SIG-M5 treated with dmso at 0.1 percent for 504 hours (cell line): ENCODE results near the gene ACBD5.
"Not testable (repeated sequence)": the region's sequence is repeated elsewhere in the genome, so short reads cannot be mapped to it uniquely, and the experiment has no call there.

Source experiments
- DNase-seq: peaks from one replicate; lab custom pipeline; 2025; ENCODE audit not compliant: unreplicated experiment; lab: John Stamatoyannopoulos, UW

The ACBD5 gene

DNA sequence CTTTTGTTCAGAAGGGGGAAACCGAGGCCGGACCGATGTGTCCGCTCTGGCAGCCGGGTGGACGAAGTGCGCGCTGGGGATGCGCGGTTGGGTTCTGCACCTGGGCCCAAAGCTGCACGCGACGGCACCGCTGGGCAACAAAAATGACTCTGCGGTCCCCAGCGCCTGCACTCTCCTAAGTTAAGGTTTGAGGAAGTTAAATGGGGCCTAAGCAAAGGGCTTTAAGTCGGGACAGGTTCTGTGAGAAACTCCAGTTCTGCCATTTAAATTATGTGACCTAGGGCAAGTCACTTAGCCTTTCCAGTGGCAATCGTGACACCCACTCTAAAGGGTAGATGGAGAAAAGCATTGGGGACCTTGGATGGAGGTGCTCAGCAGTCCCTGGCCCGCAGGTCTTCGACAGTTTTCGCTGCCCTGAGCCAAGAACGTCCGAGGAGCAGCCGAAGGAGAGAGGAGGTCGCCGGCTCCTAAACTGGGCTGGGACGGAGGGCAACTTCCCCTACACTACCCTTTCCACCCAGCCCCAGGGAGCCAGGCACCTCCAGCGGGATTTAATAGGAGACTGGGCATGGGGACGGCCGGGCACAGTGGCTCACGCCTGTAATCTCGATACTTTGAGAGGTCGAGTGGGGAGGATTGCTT, 534 bp upstream of the ACBD5 start:
- DNase-seq: peak; percentile 56

GRCh38 chr10:27237531-27237930, 3.1 kb downstream of the ACBD5 start:
- DNase-seq: not testable (repeated sequence)

GRCh38 chr10:27236589-27237128, 3.9 kb downstream of the ACBD5 start:
- DNase-seq: not testable (repeated sequence)

- no peak for DNase-seq
Measured at GRCh38 chr10:27235706-27236105, 4.9 kb downstream of the ACBD5 start.

DNA sequence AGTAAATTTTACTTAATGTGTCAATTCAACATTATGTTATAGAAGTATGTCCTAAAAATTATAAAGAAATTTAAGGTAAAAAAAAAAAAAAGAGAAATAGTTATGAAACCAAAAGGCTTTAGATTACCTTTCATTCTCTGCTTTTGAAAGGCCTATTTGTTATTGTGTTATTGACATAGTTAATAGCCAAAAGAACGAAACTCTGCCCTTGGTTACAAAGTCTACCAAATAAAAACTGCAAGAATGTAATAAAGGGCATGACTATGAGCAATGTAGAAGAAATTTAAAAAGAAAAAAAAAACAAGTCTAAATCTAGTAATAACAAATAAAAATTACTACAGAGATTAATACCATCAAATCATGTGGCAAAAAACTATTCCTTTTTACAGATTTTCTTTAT, 10.6 kb downstream of the ACBD5 start:
- no peak for DNase-seq

GRCh38 chr10:27225642-27226257, 14.8 kb downstream of the ACBD5 start:
- no peak for DNase-seq

- no peak for DNase-seq
Measured at GRCh38 chr10:27225011-27225590, 15.5 kb downstream of the ACBD5 start.

DNA sequence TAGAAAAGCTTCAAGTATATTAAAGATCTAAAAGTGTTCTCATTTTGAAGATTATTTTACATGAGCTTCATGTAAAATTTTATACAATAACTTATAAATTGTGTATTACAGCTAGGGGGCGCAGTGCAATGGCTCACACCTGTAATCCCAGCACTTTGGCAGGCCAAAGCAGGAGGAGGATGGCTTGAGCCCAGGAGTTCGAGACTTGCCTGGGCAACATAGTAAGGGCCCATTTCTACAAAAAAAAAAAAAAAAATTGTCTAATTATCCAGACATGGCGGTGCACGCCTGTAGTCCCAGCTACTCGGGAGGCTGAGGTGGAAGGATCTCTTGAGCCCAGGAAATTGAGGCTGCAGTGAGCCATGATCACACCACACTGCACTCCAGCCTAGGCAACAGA, 16.6 kb downstream of the ACBD5 start:
- DNase-seq: peak; percentile 5

GRCh38 chr10:27207350-27207749, 33.2 kb downstream of the ACBD5 start:
- no peak for DNase-seq

DNA sequence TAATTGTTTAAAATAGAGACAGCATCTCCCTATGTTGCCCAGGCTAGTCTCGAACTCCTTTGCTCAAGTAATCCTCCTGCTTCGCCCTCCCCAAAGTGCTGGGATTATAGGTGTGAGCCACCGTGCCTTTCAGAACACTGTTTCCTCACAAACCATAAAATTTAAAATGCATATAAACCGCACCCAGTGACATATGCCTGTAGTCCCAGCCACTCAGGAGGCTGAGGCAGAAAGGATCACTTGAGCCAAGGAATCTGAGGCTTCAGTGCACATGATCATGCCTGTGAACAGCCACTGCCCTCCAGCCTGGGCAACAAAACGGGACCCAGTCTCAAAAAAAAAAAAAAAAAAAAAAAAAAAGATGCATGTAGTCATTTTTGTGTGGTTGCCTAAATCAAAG, 36.8 kb downstream of the ACBD5 start:
- DNase-seq: no peak

- DNase-seq: no peak
Measured at GRCh38 chr10:27197980-27198620, 42.5 kb downstream of the ACBD5 start.

- no peak for DNase-seq
Measured at GRCh38 chr10:27192284-27192683, 48.3 kb downstream of the ACBD5 start.

- no peak for DNase-seq
Measured at GRCh38 chr10:27190508-27190907, 50.1 kb downstream of the ACBD5 start.

DNA sequence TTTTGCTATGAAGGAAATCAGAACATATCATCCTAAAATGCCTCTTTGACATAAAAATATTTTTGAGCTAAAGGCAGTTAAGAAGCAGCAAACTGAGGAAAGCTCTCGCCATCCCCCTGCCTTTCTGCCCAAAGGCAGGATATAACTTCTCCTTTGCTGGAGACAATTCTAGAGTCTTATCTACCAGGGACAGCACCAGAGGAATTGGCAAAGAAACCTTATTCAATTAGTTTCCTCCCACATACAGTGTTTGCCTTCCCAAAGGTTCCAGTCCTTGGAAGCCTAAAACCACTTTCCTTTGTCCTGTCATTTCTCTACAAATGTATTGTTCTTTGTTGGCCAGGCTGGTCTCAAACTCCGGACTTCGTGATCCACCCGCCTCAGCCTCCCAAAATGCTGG, 51.7 kb downstream of the ACBD5 start:
- DNase-seq: no peak

DNA sequence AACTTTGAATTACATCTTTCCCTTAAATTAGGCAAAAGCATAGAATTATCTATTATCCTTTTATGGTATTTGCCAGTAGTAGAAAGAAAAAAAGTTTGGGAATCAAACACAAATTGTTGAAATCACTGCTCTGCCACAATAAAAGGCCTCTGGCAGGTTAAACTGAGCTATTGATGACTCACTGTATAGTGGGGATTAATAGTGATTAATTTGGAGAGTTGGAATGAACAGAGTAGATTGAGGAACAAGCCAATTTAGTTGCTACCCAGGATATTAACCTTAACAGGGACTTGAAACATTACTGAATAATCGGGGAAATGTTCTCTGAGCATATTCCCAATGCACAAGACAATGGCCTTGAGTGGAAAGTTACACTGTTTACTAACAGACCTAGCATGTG, 52.3 kb downstream of the ACBD5 start:
- DNase-seq: no peak

- no peak for DNase-seq
Measured at GRCh38 chr10:27169849-27170248, 70.7 kb downstream of the ACBD5 start.

DNA sequence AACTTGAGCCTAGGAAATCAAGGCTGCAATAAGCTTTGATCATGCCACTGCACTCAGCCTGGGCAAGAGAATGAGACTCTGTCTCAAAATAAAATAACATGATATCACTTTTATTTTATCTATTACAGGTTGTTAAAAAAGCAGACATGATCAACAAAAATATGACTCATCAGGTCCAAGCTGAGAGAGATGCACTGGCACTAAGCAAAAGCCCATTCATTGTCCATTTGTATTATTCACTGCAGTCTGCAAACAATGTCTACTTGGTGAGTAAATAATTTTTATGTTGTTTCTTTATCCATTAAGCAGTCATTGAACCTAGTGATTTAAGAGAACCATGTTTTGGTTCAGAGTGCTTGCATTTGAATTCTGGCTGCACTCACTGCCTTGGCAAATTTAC, 82.2 kb downstream of the ACBD5 start:
- DNase-seq: no peak

DNA sequence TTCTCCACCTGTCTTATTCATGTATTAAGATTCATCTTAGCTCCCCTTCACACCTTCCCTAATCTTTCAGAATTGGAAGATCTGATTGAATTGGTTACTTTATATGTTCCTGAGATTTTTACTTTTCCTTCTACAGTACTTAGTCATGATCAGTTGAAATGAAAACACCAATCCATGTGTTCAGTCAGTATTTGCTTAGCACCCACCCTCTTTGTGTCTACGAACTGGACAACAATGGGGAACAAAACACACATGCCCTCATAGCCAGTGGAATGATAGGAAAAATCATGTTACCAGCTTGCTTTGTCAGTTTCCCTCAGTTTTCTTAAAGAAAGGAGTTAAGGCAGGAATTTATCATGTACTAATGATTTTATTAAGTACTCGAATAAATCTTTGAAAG, 83.4 kb downstream of the ACBD5 start:
- no peak for DNase-seq

GRCh38 chr10:27156566-27156965, 84.0 kb downstream of the ACBD5 start:
- DNase-seq: not testable (repeated sequence)

DNA sequence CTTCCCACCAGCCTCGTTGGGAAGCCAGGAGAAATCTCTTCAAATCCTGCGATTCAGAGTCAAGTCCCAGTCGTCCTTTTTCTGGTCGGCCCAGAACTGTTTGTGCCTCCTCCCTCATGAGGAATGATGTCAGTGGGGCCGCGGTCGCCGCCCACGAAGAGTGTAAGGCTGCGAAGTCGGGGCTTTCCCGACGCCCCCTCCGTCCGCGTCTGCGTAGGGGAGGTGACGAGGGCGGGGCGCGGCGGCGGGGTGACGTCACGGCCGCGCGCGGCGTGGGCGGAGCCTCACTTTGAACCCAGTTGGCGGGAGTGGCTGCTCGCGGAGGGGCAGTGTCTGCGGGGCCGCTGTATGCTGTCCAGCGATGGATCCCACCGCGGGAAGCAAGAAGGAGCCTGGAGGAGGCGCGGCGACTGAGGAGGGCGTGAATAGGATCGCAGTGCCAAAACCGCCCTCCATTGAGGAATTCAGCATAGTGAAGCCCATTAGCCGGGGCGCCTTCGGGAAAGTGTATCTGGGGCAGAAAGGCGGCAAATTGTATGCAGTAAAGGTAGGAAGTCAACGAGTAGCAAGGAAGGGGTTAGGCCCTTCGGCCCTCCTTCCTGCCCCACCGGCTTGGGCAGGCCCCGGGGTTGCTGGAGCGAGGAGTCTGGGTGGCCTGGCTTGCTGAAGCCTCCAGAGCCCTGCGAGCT, 85.4 kb downstream of the ACBD5 start, which contains the start of gene MASTL:
Gene MASTL, plus strand, starts transcription at position 287 of the 689 bp plus-strand sequence. Its CDS starts 75 bp downstream, at position 362.
- peak; percentile 80 for DNase-seq

GRCh38 chr10:27153845-27154193, 86.8 kb downstream of the ACBD5 start:
- no peak for DNase-seq
